GM18870 (cell line): ENCODE results near the gene ST7.
"Not testable (repeated sequence)": the region's sequence is repeated elsewhere in the genome, so short reads cannot be mapped to it uniquely, and the experiment has no call there.

Source experiments
- ATAC-seq: cut with Tn5 transposase; IDR thresholded peaks from one replicate; pipeline ENCODE4 v1.9.1; 2021; ENCODE audit warnings: moderate library complexity; ENCODE audit not compliant: unreplicated experiment

ST7 gene

GRCh38 chr7:116950889-116951351 lies 2.4 kb upstream of the ST7 start:
- no peak for ATAC-seq

GRCh38 chr7:116951366-116952292 lies 1.7 kb upstream of the ST7 start:
- no peak for ATAC-seq

- peak; percentile 20 for ATAC-seq
Measured at GRCh38 chr7:116952635-116953371, 498 bp upstream of the ST7 start.

- ATAC-seq = no peak
Measured at GRCh38 chr7:116953906-116954838, 871 bp downstream of the ST7 start.

- ATAC-seq = no peak
Measured at GRCh38 chr7:116955340-116955739, 2.0 kb downstream of the ST7 start.

GRCh38 chr7:116955801-116956476 lies 2.6 kb downstream of the ST7 start:
- ATAC-seq = peak; percentile 82

GRCh38 chr7:116956477-116956804 lies 3.1 kb downstream of the ST7 start:
- ATAC-seq = no peak

- ATAC-seq = peak; percentile 38
Measured at GRCh38 chr7:116957874-116958273, 4.6 kb downstream of the ST7 start.

- not testable (repeated sequence) for ATAC-seq
Measured at GRCh38 chr7:116961966-116962673, 8.8 kb downstream of the ST7 start.

- no peak for ATAC-seq
Measured at GRCh38 chr7:116963234-116963633, 9.9 kb downstream of the ST7 start.

GRCh38 chr7:116966601-116967000 lies 13.3 kb downstream of the ST7 start:
- no peak for ATAC-seq

GRCh38 chr7:116967254-116967922 lies 14.1 kb downstream of the ST7 start:
- ATAC-seq = no peak

GRCh38 chr7:116967983-116968382 lies 14.7 kb downstream of the ST7 start:
- no peak for ATAC-seq

GRCh38 chr7:116968631-116969030 lies 15.3 kb downstream of the ST7 start:
- no peak for ATAC-seq

GRCh38 chr7:116969371-116969902 lies 16.1 kb downstream of the ST7 start:
- ATAC-seq = no peak

- peak; percentile 68 for ATAC-seq
Measured at GRCh38 chr7:116970238-116970910, 17.1 kb downstream of the ST7 start.

- not testable (repeated sequence) for ATAC-seq
Measured at GRCh38 chr7:116971153-116971552, 17.9 kb downstream of the ST7 start.

- no peak for ATAC-seq
Measured at GRCh38 chr7:116971869-116972268, 18.6 kb downstream of the ST7 start.
